Mesothelial cell of epicardium (in vitro differentiated cells): ENCODE data around the gene TMEM132D. TPM values are rescaled to one million over a fixed set of nuclear protein-coding genes. Genes with fewer than 3 reads are reported as not detected.

Source experiments
- DNase-seq, 2 experiments: peaks; one replicate each; pipeline ENCODE4 v3.0.0; 2021; ENCODE audit warnings: low spot score in 2 of 2; ENCODE audit not compliant: unreplicated experiment in 2 of 2
- H3K27ac Mint-ChIP-seq: 2 replicates; pipeline ENCODE4 v1.8.0; 2021; ENCODE audit warnings: mixed read lengths
- H3K27me3 Mint-ChIP-seq: 2 replicates; pipeline ENCODE4 v1.8.0; 2021; ENCODE audit warnings: low read depth, mixed read lengths
- H3K36me3 Mint-ChIP-seq: 2 replicates; pipeline ENCODE4 v1.8.0; 2021; ENCODE audit warnings: mixed read lengths
- H3K4me1 Mint-ChIP-seq: 2 replicates; pipeline ENCODE4 v1.8.0; 2021; ENCODE audit warnings: mixed read lengths
- H3K4me3 Mint-ChIP-seq: 2 replicates; pipeline ENCODE4 v1.8.0; 2021; ENCODE audit warnings: mild to moderate bottlenecking, moderate library complexity, mixed read lengths
- H3K9me3 Mint-ChIP-seq: 2 replicates; pipeline ENCODE4 v1.8.0; 2021; ENCODE audit warnings: mixed read lengths
- CTCF ChIP-seq: fragments of 200-600 bp; sonication (generic); IDR thresholded peaks from one replicate; pipeline ENCODE4 v1.5.0; 2021; ENCODE audit warnings: antibody characterized with exemption; ENCODE audit not compliant: unreplicated experiment
- total RNA-seq: library from RNA; stranded (reverse); gene quantifications from 3 replicates; pipeline ENCODE4 v1.2.1, GENCODE V29; 2021

The TMEM132D gene
- total RNA-seq, 1 donor from 2014 or later, result 0.07 TPM

GRCh38 chr12:129489100-129489676 is 414.6 kb downstream of the TMEM132D start:
- TF ChIP-seq CTCF, result no peak

GRCh38 chr12:129486931-129487330 is 416.9 kb downstream of the TMEM132D start:
- Mint-ChIP-seq H3K9me3 (no peaks in the 10 kb centered on the region), H3K36me3 (no peaks in the 10 kb centered on the region), H3K27me3 (no peaks in the 10 kb centered on the region), H3K4me1 (no peaks in the 10 kb centered on the region), H3K4me3 (no peak overlapping the region), H3K27ac (no peak overlapping the region)
- no peak for TF ChIP-seq CTCF
- DNase-seq, result no peak

More at GRCh38 chr12:129489100-129489676, 414.6 kb downstream of the TMEM132D start:
- DNase-seq, result no peak
- Mint-ChIP-seq H3K27ac (no peak overlapping the region), H3K4me1 (no peaks in the 10 kb centered on the region), H3K9me3 (no peaks in the 10 kb centered on the region), H3K36me3 (no peaks in the 10 kb centered on the region), H3K4me3 (no peak overlapping the region), H3K27me3 (peaks cover 5% of the 10 kb centered on the region)

- DNase-seq, result no peak
- Mint-ChIP-seq H3K9me3 (no peaks in the 10 kb centered on the region), H3K27me3 (no peaks in the 10 kb centered on the region), H3K36me3 (no peaks in the 10 kb centered on the region), H3K4me3 (no peak overlapping the region), H3K27ac (no peak overlapping the region), H3K4me1 (no peaks in the 10 kb centered on the region)
- TF ChIP-seq CTCF, result no peak
These were observed 420.5 kb downstream of the TMEM132D start for GRCh38 chr12:129483111-129483893.

GRCh38 chr12:129481921-129482320 is 421.9 kb downstream of the TMEM132D start:
- no peak overlapping the region for H3K27ac Mint-ChIP-seq
- H3K27me3 Mint-ChIP-seq, result no peaks in the 10 kb centered on the region
- H3K36me3 Mint-ChIP-seq, result no peaks in the 10 kb centered on the region
- no peak for TF ChIP-seq CTCF
- no peaks in the 10 kb centered on the region for H3K4me1 Mint-ChIP-seq
- H3K9me3 Mint-ChIP-seq, result no peaks in the 10 kb centered on the region
- no peak overlapping the region for H3K4me3 Mint-ChIP-seq
- no peak for DNase-seq

GRCh38 chr12:129470196-129470595 is 433.6 kb downstream of the TMEM132D start:
- Mint-ChIP-seq H3K27me3 (no peaks in the 10 kb centered on the region), H3K27ac (no peak overlapping the region), H3K9me3 (peaks cover 5% of the 10 kb centered on the region), H3K4me3 (no peak overlapping the region), H3K4me1 (no peaks in the 10 kb centered on the region), H3K36me3 (no peaks in the 10 kb centered on the region)
- no peak for TF ChIP-seq CTCF
- no peak for DNase-seq
